Motor neuron (in vitro differentiated cells): Measurements from ENCODE around the gene PRXL2B. TPM values are rescaled to one million over a fixed set of nuclear protein-coding genes. Genes with fewer than 3 reads are reported as not detected.

ENCODE experiments used
- ATAC-seq, 8 experiments: fragments of 200-7000 bp; cut with Tn5 transposase; replicated peaks in 6 of 8; 2 replicates each; pipeline ENCODE4 v1.8.0; 2021; ENCODE audit warnings: mild to moderate bottlenecking in 8 of 8, moderate library complexity in 8 of 8
- H3K27ac ChIP-seq, 2 donors: fragments of 250-450 bp; sonication (Bioruptor Pico); 2 replicates each; pipeline ENCODE4 v1.9.0; 2021; ENCODE audit warnings: antibody characterized with exemption in 2 of 2, mild to moderate bottlenecking in 2 of 2, moderate library complexity in 1 of 2
- H3K4me1 ChIP-seq, 2 donors: fragments of 250-450 bp; sonication (Bioruptor Pico); replicated peaks in 1 of 2; 2 replicates each; pipeline ENCODE4 v1.6.1; 2021; ENCODE audit warnings: antibody characterized with exemption in 2 of 2, mild to moderate bottlenecking in 2 of 2, moderate library complexity in 1 of 2
- H3K4me3 ChIP-seq, 5 donors: fragments of 250-450 bp; sonication (Bioruptor Pico); 2 replicates each; pipeline ENCODE4 v1.9.0; 2021; ENCODE audit warnings: antibody characterized with exemption in 5 of 5, mild to moderate bottlenecking in 5 of 5, moderate library complexity in 4 of 5
- WGBS, 10 experiments: fragments of 450-650 bp; shearing (Covaris generic); methylation state at CpG; one replicate each; pipeline ENCODE4 v1.0.0; 2022; 5-methylcytosine and 5-hydroxymethylcytosine counted together
- in situ Hi-C, 9 experiments: fragments of 400-800 bp; cut with MboI; loops; one replicate each; pipeline ENCODE4 v1.15.0; 2021; ENCODE audit warnings: low sequenced_read_pairs in 9 of 9, low pct_unique_long_range_greater_than_20kb in 2 of 9; ENCODE audit not compliant: unreplicated experiment in 9 of 9
- total RNA-seq, 8 experiments: library from RNA; unstranded; fragments of 300-600 nt; gene quantifications; 2 replicates each; pipeline versions ENCODE4 v1.2.3 to v1.2.4, GENCODE V29; 2022

Gene PRXL2B
- 10 to 100 TPM in 7 of 8 experiments, 1 to 10 TPM in 1; 9.7 to 33.4 (median 18.6) TPM for total RNA-seq

GRCh38 chr1:2586154-2587070, at the start of gene PRXL2B:
Gene PRXL2B, plus strand, starts transcription at chr1:2586777. Its CDS starts 109 bp downstream, at chr1:2586886.
- Histone ChIP-seq H3K27ac (peak within 1 kb of the TSS; percentile 89 to 96), H3K4me3 (peak within 1 kb of the TSS; percentile 48 to 83 (median 59)), H3K4me1 (peaks cover 16 to 24% of the 10 kb centered on the region in 2 donors)
- in situ Hi-C loops = no loop called here
- ATAC-seq = peak; percentile 77 to 90 (median 83)
- WGBS, 10 experiments = 0% methylated on average over 1 to 15 of the region's 107 CpGs; no CpG with 5 or more reads in 8 of the 10 experiments

- no peak for ATAC-seq
- Histone ChIP-seq H3K27ac (no peak overlapping the region), H3K4me3 (no peak overlapping the region), H3K4me1 (peaks cover 56 to 66% of the 10 kb centered on the region in 2 donors)
- 20 to 100% (median 61%) methylated on average over 1 to 7 of the region's 9 CpGs; no CpG with 5 or more reads in 4 of the 10 experiments for WGBS, 10 experiments
- in situ Hi-C loops = loop anchor here in 3 of 9 experiments (25.0 kb wide), 2 partner anchors 100 to 125 kb away; partner anchors contain the start of gene PEX10 (in 2 of the 3)
Observed at GRCh38 chr1:2537784-2538115, 48.8 kb upstream of the PRXL2B start.

- Histone ChIP-seq H3K27ac (no peak overlapping the region), H3K4me1 (peaks cover 56 to 66% of the 10 kb centered on the region in 2 donors), H3K4me3 (no peak overlapping the region)
- no peak for ATAC-seq
- WGBS, 10 experiments = 60 to 100% (median 100%) methylated on average over 1 to 4 of the region's 4 CpGs; no CpG with 5 or more reads in 5 of the 10 experiments
- in situ Hi-C loops = loop anchor here in 3 of 9 experiments (25.0 kb wide), 2 partner anchors 101 to 126 kb away; partner anchors contain the start of gene PEX10 (in 2 of the 3)
Observed at GRCh38 chr1:2538376-2538775, 48.2 kb upstream of the PRXL2B start.

GRCh38 chr1:2538872-2539271, 47.7 kb upstream of the PRXL2B start:
- no peak for ATAC-seq
- 60 to 100% (median 100%) methylated on average over 1 to 2 of the region's 8 CpGs; no CpG with 5 or more reads in 5 of the 10 experiments for WGBS, 10 experiments
- no peak overlapping the region for H3K27ac ChIP-seq
- H3K4me3 ChIP-seq = no peak overlapping the region
- in situ Hi-C loops = loop anchor here in 3 of 9 experiments (25.0 kb wide), 2 partner anchors 102 to 127 kb away; partner anchors contain the start of gene PEX10 (in 2 of the 3)
- H3K4me1 ChIP-seq = peaks cover 56 to 66% of the 10 kb centered on the region in 2 donors

- WGBS, 10 experiments = 80 to 90% (median 85%) methylated on average over 2 to 4 of the region's 12 CpGs; no CpG with 5 or more reads in 6 of the 10 experiments
- in situ Hi-C loops = loop anchor here in 3 of 9 experiments (25.0 kb wide), 2 partner anchors 102 to 127 kb away; partner anchors contain the start of gene PEX10 (in 2 of the 3)
- Histone ChIP-seq H3K4me3 (no peak overlapping the region), H3K27ac (no peak overlapping the region), H3K4me1 (peaks cover 56 to 66% of the 10 kb centered on the region in 2 donors)
- ATAC-seq = peak in 1 of 8 experiments; percentile 24
Observed at GRCh38 chr1:2539312-2539907, 47.2 kb upstream of the PRXL2B start.

GRCh38 chr1:2540816-2541492, 45.6 kb upstream of the PRXL2B start:
- Histone ChIP-seq H3K4me3 (peak overlapping the region in 1 of 5 donors; percentile 16), H3K4me1 (peaks cover 56 to 66% of the 10 kb centered on the region in 2 donors), H3K27ac (peak overlapping the region in 1 of 2 donors; percentile 11)
- in situ Hi-C loops = loop anchor here in 5 of 9 experiments (10.0 to 25.0 kb wide), 4 partner anchors 104 to 129 kb away; partner anchors contain the start of gene PEX10 (in 3 of the 5)
- 33 to 100% (median 83%) methylated on average over 1 to 10 of the region's 39 CpGs; no CpG with 5 or more reads in 3 of the 10 experiments for WGBS, 10 experiments
- peak in 4 of 8 experiments; percentile 1 to 24 (median 18) for ATAC-seq

- Histone ChIP-seq H3K4me1 (peaks cover 56 to 66% of the 10 kb centered on the region in 2 donors), H3K4me3 (no peak overlapping the region), H3K27ac (no peak overlapping the region)
- in situ Hi-C loops = loop anchor here in 5 of 9 experiments (10.0 to 25.0 kb wide), 4 partner anchors 104 to 129 kb away; partner anchors contain the start of gene PEX10 (in 3 of the 5)
- WGBS, 10 experiments = 0 to 90% (median 71%) methylated on average over 2 to 21 of the region's 25 CpGs; no CpG with 5 or more reads in 2 of the 10 experiments
- peak in 2 of 8 experiments; percentile 5 to 6 for ATAC-seq
Observed at GRCh38 chr1:2541619-2542245, 44.8 kb upstream of the PRXL2B start.

- 85 to 100% (median 96%) methylated on average over 2 to 7 of the region's 11 CpGs; no CpG with 5 or more reads in 6 of the 10 experiments for WGBS, 10 experiments
- Histone ChIP-seq H3K4me1 (peaks cover 62 to 72% of the 10 kb centered on the region in 2 donors), H3K27ac (peak overlapping the region in 1 of 2 donors; percentile 94), H3K4me3 (no peak overlapping the region)
- in situ Hi-C loops = loop anchor here in 5 of 9 experiments (10.0 to 25.0 kb wide), 4 partner anchors 105 to 130 kb away; partner anchors contain the start of gene PEX10 (in 3 of the 5)
- no peak for ATAC-seq
Observed at GRCh38 chr1:2542246-2542915, 44.2 kb upstream of the PRXL2B start.

- in situ Hi-C loops = loop anchor here in 5 of 9 experiments (10.0 to 25.0 kb wide), 4 partner anchors 106 to 131 kb away; partner anchors contain the start of gene PEX10 (in 3 of the 5)
Observed at GRCh38 chr1:2543543-2544092, 43.0 kb upstream of the PRXL2B start.

GRCh38 chr1:2544093-2544874, 42.3 kb upstream of the PRXL2B start:
- in situ Hi-C loops = loop anchor here in 5 of 9 experiments (10.0 to 25.0 kb wide), 4 partner anchors 107 to 132 kb away; partner anchors contain the start of gene PEX10 (in 3 of the 5)
- Histone ChIP-seq H3K27ac (peak overlapping the region; percentile 84 to 94), H3K4me3 (no peak overlapping the region)

More at GRCh38 chr1:2543543-2544092, 43.0 kb upstream of the PRXL2B start:
- H3K27ac ChIP-seq = peak overlapping the region; percentile 84 to 94
- ATAC-seq = peak in 7 of 8 experiments; percentile 0 to 62 (median 43)
- 0 to 5% (median 0%) methylated on average over 2 to 5 of the region's 26 CpGs; no CpG with 5 or more reads in 7 of the 10 experiments for WGBS, 10 experiments
- peaks cover 75 to 82% of the 10 kb centered on the region in 2 donors for H3K4me1 ChIP-seq
- H3K4me3 ChIP-seq = no peak overlapping the region

More at GRCh38 chr1:2544093-2544874, 42.3 kb upstream of the PRXL2B start:
- peak; percentile 0 to 31 (median 15) for ATAC-seq
- H3K4me1 ChIP-seq = peaks cover 81 to 89% of the 10 kb centered on the region in 2 donors
- 0 to 83% (median 36%) methylated on average over 2 to 12 of the region's 26 CpGs; no CpG with 5 or more reads in 3 of the 10 experiments for WGBS, 10 experiments
